ENCODE measurements around the gene TYW1B.
"Not testable (repeated sequence)": the region's sequence is repeated elsewhere in the genome, so short reads cannot be mapped to it uniquely, and the experiment has no call there.

DNA sequence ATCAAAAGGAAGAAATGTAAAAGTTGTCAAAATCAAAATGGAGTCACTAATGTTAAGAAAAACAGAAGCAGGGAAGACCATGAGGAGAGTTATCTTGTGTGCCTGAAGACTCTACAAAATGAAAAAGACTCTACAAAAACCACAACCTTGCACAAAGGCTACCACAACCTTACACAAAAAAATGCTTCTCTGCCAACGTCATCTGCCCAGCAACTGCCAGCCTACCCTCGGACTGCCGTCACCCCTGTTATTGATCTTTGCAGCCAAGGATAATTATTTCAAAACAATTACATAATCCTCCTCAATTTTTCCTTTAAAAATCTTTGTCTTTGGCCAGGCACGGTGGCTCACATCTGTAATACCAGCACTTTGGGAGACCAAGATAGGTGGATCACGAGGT is 61.0 kb downstream of the TYW1B start:
- TF ChIP-seq POLR2A (IDR thresholded peaks at IDR 0.05; ENCODE audit: low read depth) = not testable (repeated sequence)
- TF ChIP-seq, protein P1, sequence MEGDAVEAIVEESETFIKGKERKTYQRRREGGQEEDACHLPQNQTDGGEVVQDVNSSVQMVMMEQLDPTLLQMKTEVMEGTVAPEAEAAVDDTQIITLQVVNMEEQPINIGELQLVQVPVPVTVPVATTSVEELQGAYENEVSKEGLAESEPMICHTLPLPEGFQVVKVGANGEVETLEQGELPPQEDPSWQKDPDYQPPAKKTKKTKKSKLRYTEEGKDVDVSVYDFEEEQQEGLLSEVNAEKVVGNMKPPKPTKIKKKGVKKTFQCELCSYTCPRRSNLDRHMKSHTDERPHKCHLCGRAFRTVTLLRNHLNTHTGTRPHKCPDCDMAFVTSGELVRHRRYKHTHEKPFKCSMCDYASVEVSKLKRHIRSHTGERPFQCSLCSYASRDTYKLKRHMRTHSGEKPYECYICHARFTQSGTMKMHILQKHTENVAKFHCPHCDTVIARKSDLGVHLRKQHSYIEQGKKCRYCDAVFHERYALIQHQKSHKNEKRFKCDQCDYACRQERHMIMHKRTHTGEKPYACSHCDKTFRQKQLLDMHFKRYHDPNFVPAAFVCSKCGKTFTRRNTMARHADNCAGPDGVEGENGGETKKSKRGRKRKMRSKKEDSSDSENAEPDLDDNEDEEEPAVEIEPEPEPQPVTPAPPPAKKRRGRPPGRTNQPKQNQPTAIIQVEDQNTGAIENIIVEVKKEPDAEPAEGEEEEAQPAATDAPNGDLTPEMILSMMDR (IDR thresholded peaks at IDR 0.05) = not testable (repeated sequence)
